GM12878 (cell line): ENCODE data around the gene RMND1. TPM values are rescaled to one million over a fixed set of nuclear protein-coding genes. Genes with fewer than 3 reads are reported as not detected.

Experiments
- ATAC-seq: fragments of 200-7000 bp; cut with Tn5 transposase; 3 replicates; pipeline ENCODE4 v1.9.1; 2020; ENCODE audit warnings: mild to moderate bottlenecking, moderate library complexity
- BruUV-seq: library from RNA; stranded (reverse); fragments of 400-500 nt; replicated peaks from 2 replicates; lab custom pipeline; 2021; lab: Mats Ljungman, UMichigan
- CTCF ChIA-PET: fragments of 300-600 bp; sonication (Branson Sonifier 250); formaldehyde crosslinking; extraction: SDS; loops from one replicate; lab custom pipeline; 2021; ENCODE audit warnings: inconsistent platforms; lab: Yijun Ruan, JAX
- POLR2A ChIA-PET: fragments of 350-600 bp; formaldehyde crosslinking; extraction: SDS; loops from one replicate; lab custom pipeline; 2021; ENCODE audit warnings: inconsistent platforms; lab: Charles Lee
- RAD21 ChIA-PET: fragments of 300-600 bp; sonication (Branson Sonifier 250); formaldehyde crosslinking; loops from one replicate; lab custom pipeline; 2023; ENCODE audit warnings: antibody characterized with exemption; ENCODE audit not compliant: unreplicated experiment; lab: Charles Lee
- SMC1A ChIA-PET: fragments of 300-600 bp; sonication (Branson Sonifier 250); formaldehyde crosslinking; loops from one replicate; lab custom pipeline; 2023; ENCODE audit not compliant: unreplicated experiment, uncharacterized antibody; lab: Charles Lee
- DNase-seq: peaks from one replicate; pipeline ENCODE4 v3.0.0-alpha.2; 2011; ENCODE audit warnings: low read depth, low spot score
- FAIRE-seq: peaks from 3 replicates; lab custom pipeline; 2011; peaks lifted over from hg19 to GRCh38; lab: Jason Lieb, UNC
- H2AFZ ChIP-seq: 2 replicates; pipeline ENCODE4 v1.6.0; 2011; ENCODE audit warnings: low read depth, low read length, control low read depth; ENCODE audit not compliant: control insufficient read depth
- H3K27ac ChIP-seq: 2 replicates; pipeline ENCODE4 v1.5.1; 2011; ENCODE audit warnings: control low read depth; ENCODE audit not compliant: control insufficient read depth, insufficient read depth
- H3K27me3 ChIP-seq, 2 experiments: replicated peaks in 1 of 2; 2 replicates each; pipeline versions ENCODE4 v1.6.0 to v1.6.1; 2011; ENCODE audit warnings: low read length in 1 of 2; ENCODE audit not compliant: control insufficient read depth in 2 of 2, insufficient read depth in 2 of 2
- H3K36me3 ChIP-seq, 2 experiments: 2 replicates each; pipeline ENCODE4 v1.5.1; 2011; ENCODE audit warnings: low read length in 1 of 2; ENCODE audit not compliant: control insufficient read depth in 2 of 2, insufficient read depth in 2 of 2
- H3K4me1 ChIP-seq: 2 replicates; pipeline ENCODE4 v1.6.1; 2011; ENCODE audit warnings: mild to moderate bottlenecking, low read length, moderate library complexity, mixed read lengths; ENCODE audit not compliant: control insufficient read depth, insufficient read depth
- H3K4me2 ChIP-seq: 2 replicates; pipeline ENCODE4 v1.6.0; 2011; ENCODE audit warnings: control low read depth; ENCODE audit not compliant: control insufficient read depth, insufficient read depth
- H3K4me3 ChIP-seq: fragments of 200-600 bp; sonication (generic); 2 replicates; pipeline ENCODE4 v1.5.1; 2016
- H3K79me2 ChIP-seq: 2 replicates; pipeline ENCODE4 v1.6.0; 2011; ENCODE audit warnings: low read length; ENCODE audit not compliant: control insufficient read depth, insufficient read depth
- H3K9ac ChIP-seq: 2 replicates; pipeline ENCODE4 v1.8.0; 2011; ENCODE audit warnings: low read length, control low read depth, mixed read lengths; ENCODE audit not compliant: control insufficient read depth, insufficient read depth
- H3K9me3 ChIP-seq: replicated peaks from 3 replicates; pipeline ENCODE4 v1.5.1; 2011; ENCODE audit warnings: mild to moderate bottlenecking, low read length; ENCODE audit not compliant: control insufficient read depth, insufficient read depth
- H4K20me1 ChIP-seq: 2 replicates; pipeline ENCODE4 v1.6.0; 2011; ENCODE audit not compliant: control insufficient read depth, insufficient read depth
- BACH1 ChIP-seq: fragments of 450-650 bp; IDR thresholded peaks from 2 replicates; pipeline ENCODE4 v1.6.1; 2017; ENCODE audit warnings: mild to moderate bottlenecking, borderline replicate concordance
- BHLHE40 ChIP-seq, 2 experiments: fragments of 450-650 bp in 1 of 2; IDR thresholded peaks; 2 replicates each; pipeline ENCODE4 v1.6.1; 2011 to 2017; ENCODE audit warnings: low read depth in 2 of 2, borderline replicate concordance in 1 of 2, improper control_type of control experiment in 1 of 2, low read length in 1 of 2, mild to moderate bottlenecking in 1 of 2
- CBX3 ChIP-seq: fragments of 200-600 bp; sonication (generic); IDR thresholded peaks from 2 replicates; pipeline ENCODE4 v1.6.1; 2016; ENCODE audit warnings: low read depth, borderline replicate concordance
- CREM ChIP-seq: IDR thresholded peaks from 2 replicates; pipeline ENCODE4 v1.6.1; 2014; ENCODE audit warnings: antibody characterized with exemption, low read depth
- HDAC6 ChIP-seq: fragments of 200-600 bp; sonication (generic); IDR thresholded peaks from one replicate; pipeline ENCODE4 v1.8.0; 2017; ENCODE audit warnings: antibody characterized with exemption; ENCODE audit not compliant: unreplicated experiment
- KAT2A ChIP-seq: conservative IDR thresholded peaks from 2 replicates; pipeline ENCODE4 v1.6.1; 2011; ENCODE audit warnings: low read depth, low read length; ENCODE audit not compliant: control insufficient read depth
- SMAD1 ChIP-seq: fragments of 450-650 bp; IDR thresholded peaks from 2 replicates; pipeline ENCODE4 v1.6.1; 2018; ENCODE audit warnings: mild to moderate bottlenecking, low read depth; ENCODE audit not compliant: partially characterized antibody
- SP1 ChIP-seq: IDR thresholded peaks from one replicate; pipeline ENCODE4 v1.6.1; 2011; ENCODE audit warnings: low read depth, low read length
- STAT1 ChIP-seq: fragments of 450-650 bp; conservative IDR thresholded peaks from 2 replicates; pipeline ENCODE4 v1.6.1; 2014; ENCODE audit warnings: antibody characterized with exemption, mild to moderate bottlenecking
- TCF3 ChIP-seq: IDR thresholded peaks from 2 replicates; pipeline ENCODE4 v1.6.1; 2012; ENCODE audit warnings: low read depth, mild to moderate bottlenecking, low read length, borderline replicate concordance; ENCODE audit not compliant: insufficient read depth
- ZNF24 ChIP-seq: fragments of 450-650 bp; IDR thresholded peaks from 2 replicates; pipeline ENCODE4 v1.6.1; 2017; ENCODE audit warnings: antibody characterized with exemption, mild to moderate bottlenecking
- ZNF274 ChIP-seq: IDR thresholded peaks from one replicate; pipeline ENCODE4 v1.8.0; 2011; ENCODE audit not compliant: insufficient read length, insufficient read depth
- ZNF384 ChIP-seq: IDR thresholded peaks from 2 replicates; pipeline ENCODE4 v1.6.1; 2012; ENCODE audit warnings: low read depth, mild to moderate bottlenecking, low read length, improper control_type of control experiment, borderline replicate concordance
- ZNF622 ChIP-seq: fragments of 450-650 bp; IDR thresholded peaks from 2 replicates; pipeline ENCODE4 v1.6.1; 2017; ENCODE audit warnings: mild to moderate bottlenecking, inconsistent platforms
- WGBS: methylation state at CpG from one replicate; pipeline ENCODE4 v1.1.6; 2016; ENCODE audit warnings: low lambda C conversion rate; ENCODE audit not compliant: insufficient replicate concordance, insufficient coverage; ENCODE audit errors: missing lambda C conversion rate; 5-methylcytosine and 5-hydroxymethylcytosine counted together
- in situ Hi-C: fragments of 300-500 bp; cut with MboI; formaldehyde crosslinking; loops from 9 replicates; pipeline ENCODE4 v1.14.3; 2018; ENCODE audit warnings: mixed read lengths
- intact Hi-C: fragments of 100-400 bp; cut with micrococcal nuclease; formaldehyde crosslinking; loops from one replicate; pipeline ENCODE4 v1.14.2; 2022; ENCODE audit not compliant: unreplicated experiment
- polyA plus RNA-seq, 11 experiments: library from polyadenylated mRNA; depleted of rRNA in 4 of 11; unstranded in 6 of 11; stranded (reverse) in 5 of 11; fragments of >200 nt; fragmentation: Nextera tagmentation in 4 of 11; fragmentation: Illumina TruSeq in 1 of 11; extraction: Ambion mirVana in 4 of 11; extraction: Trizol in 1 of 11; gene quantifications; 1 replicate in 1 of 11; 2 replicates in 10 of 11; pipeline versions ENCODE4 v1.2.1 to v1.2.3, GENCODE V29; 2011 to 2016; ENCODE audit warnings: inconsistent platforms in 2 of 11, missing spikeins in 2 of 11, low read depth in 1 of 11
- total RNA-seq, 4 experiments: library from RNA; depleted of rRNA in 3 of 4; stranded (reverse); fragments of >200 nt in 3 of 4; fragmentation: Illumina TruSeq in 1 of 4; extraction: Trizol in 1 of 4; gene quantifications; 2 replicates each; pipeline versions ENCODE4 v1.2.1 to v1.2.3, GENCODE V29; 2013 to 2021
- TF ChIP-seq, protein P1 (sequence below), 3 experiments: IDR thresholded peaks in 2 of 3; conservative IDR thresholded peaks in 1 of 3; 2 replicates each; pipeline ENCODE4 v1.5.1; 2011; ENCODE audit warnings: low read depth in 3 of 3, low read length in 3 of 3, mild to moderate bottlenecking in 3 of 3, control low read depth in 2 of 3, moderate library complexity in 2 of 3, inconsistent platforms in 1 of 3, mixed read lengths in 1 of 3; ENCODE audit not compliant: control insufficient read depth in 2 of 3, insufficient read depth in 1 of 3; ENCODE audit errors: extremely low read depth in 1 of 3
- TF ChIP-seq, protein P2 (sequence below): fragments of 450-650 bp; IDR thresholded peaks from 2 replicates; pipeline ENCODE4 v1.6.1; 2017; ENCODE audit warnings: borderline replicate concordance
- TF ChIP-seq, protein P3 (sequence below): IDR thresholded peaks from 2 replicates; pipeline ENCODE4 v1.6.1; 2011; ENCODE audit warnings: low read depth, low read length, improper control_type of control experiment, borderline replicate concordance
- TF ChIP-seq, protein P4 (sequence below): IDR thresholded peaks from 2 replicates; pipeline ENCODE4 v1.6.1; 2012; ENCODE audit warnings: low read depth, low read length, improper control_type of control experiment

RMND1 gene
- total and polyA plus RNA-seq, 10 of the 15 experiments (the other 5 are each of a cell fraction or from before 2014, with no cell fraction given): 15.9 to 34.5 (median 21.4) TPM

DNA sequence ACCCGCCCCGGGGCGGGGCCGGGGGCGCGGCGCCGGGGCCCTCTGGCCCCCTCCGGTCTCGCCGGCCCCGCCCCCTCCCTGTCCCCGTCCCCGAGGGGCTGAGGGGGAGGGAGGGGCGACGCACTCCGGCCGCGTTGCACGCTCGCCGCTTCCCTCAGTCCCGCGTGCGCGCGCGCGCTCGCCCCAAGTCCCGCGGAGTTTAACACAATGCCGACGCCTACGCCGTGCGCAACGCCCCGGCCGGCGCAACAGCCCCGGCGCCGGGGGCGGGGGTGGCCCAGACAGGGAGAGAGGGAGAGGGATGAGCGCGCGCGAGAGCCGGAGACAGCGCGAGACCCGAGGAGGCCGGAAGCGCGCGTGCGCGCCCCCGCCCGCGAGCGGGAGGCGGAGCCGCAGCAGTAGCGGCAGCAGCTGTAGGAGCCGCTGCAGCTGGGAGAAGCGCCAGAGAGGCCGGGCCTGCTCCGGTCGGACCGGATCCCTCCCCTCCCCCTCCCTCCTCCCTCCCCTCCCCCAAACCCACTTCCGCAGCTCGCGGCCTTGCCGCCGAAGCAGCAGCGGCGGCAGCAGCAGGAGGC, 61.6 kb downstream of the RMND1 start:
- ChIA-PET POLR2A (interaction anchor here (0.5 to 2.4 kb wide), 10 partner anchors 12 to 358 kb away, joined by 3 to 23 read pairs (median 4); partner anchors contain the start of gene RMND1), SMC1A (interaction anchor here (1.1 to 2.1 kb wide), 3 partner anchors 10 to 61 kb away, joined by 3 to 9 read pairs (median 6); partner anchors contain the start of gene RMND1), CTCF (interaction anchor here (0.9 to 1.6 kb wide), 3 partner anchors 9 to 47 kb away, joined by 3 to 5 read pairs (median 3); no protein-coding TSS in a partner anchor), RAD21 (interaction anchor here (1.4 to 2.6 kb wide), 4 partner anchors 51 to 66 kb away, joined by 4 to 11 read pairs (median 8); partner anchors contain the start of gene RMND1)
- H3K27ac ChIP-seq: peak overlapping the region; percentile 95
- peaks cover 29% of the 10 kb centered on the region for H3K4me1 ChIP-seq
- 0 out of 2 replicates have a peak, but pooled peaks cover 6% of the 10 kb centered on the region for H4K20me1 ChIP-seq
- no TSS peak for BruUV-seq
- no peak for FAIRE-seq
- peak overlapping the region; percentile 96; the same call in 1 of the 2 replicates for H3K9ac ChIP-seq
- H3K4me2 ChIP-seq: no peak overlapping the region
- peak overlapping the region; percentile 82; the same call in 1 of the 2 replicates for H3K4me3 ChIP-seq
- H3K27me3 ChIP-seq: no peaks in the 10 kb centered on the region
- WGBS: 1% methylated on average over 24 of the region's 79 CpGs
- peak; percentile 94 for DNase-seq
- peaks cover 0 to 4% of the 10 kb centered on the region in 2 experiments; a peak in 1 of 4 replicates for H3K36me3 ChIP-seq
- H2AFZ ChIP-seq: no peak overlapping the region
- no peaks in the 10 kb centered on the region for H3K9me3 ChIP-seq
- ATAC-seq: peak; percentile 87
- intact Hi-C loops: loop anchor here (1.0 to 5.0 kb wide), 3 partner anchors 62 to 1592 kb away; partner anchors contain the start of genes FBXO5 and RMND1
- peaks cover 87% of the 10 kb centered on the region for H3K79me2 ChIP-seq
- in situ Hi-C loops: no loop called here
- TF ChIP-seq ZNF24 (no peak), TCF3 (peak; percentile 85), CREM (no peak; the same call in 1 of the 2 replicates), CBX3 (no peak), KAT2A (no peak), BHLHE40 (IDR thresholded peaks at IDR 0.05; ENCODE audit: borderline replicate concordance in 1 of 2, low read depth in 2 of 2, low read length in 1 of 2) (peak; percentile 79 to 83), BACH1 (no peak; the same call in none of the 2 replicates), HDAC6 (no peak), ZNF622 (no peak), SP1 (peak; percentile 13), SMAD1 (no peak), ZNF384 (no peak), ZNF274 (no peak), STAT1 (no peak)
- TF ChIP-seq, protein P1, sequence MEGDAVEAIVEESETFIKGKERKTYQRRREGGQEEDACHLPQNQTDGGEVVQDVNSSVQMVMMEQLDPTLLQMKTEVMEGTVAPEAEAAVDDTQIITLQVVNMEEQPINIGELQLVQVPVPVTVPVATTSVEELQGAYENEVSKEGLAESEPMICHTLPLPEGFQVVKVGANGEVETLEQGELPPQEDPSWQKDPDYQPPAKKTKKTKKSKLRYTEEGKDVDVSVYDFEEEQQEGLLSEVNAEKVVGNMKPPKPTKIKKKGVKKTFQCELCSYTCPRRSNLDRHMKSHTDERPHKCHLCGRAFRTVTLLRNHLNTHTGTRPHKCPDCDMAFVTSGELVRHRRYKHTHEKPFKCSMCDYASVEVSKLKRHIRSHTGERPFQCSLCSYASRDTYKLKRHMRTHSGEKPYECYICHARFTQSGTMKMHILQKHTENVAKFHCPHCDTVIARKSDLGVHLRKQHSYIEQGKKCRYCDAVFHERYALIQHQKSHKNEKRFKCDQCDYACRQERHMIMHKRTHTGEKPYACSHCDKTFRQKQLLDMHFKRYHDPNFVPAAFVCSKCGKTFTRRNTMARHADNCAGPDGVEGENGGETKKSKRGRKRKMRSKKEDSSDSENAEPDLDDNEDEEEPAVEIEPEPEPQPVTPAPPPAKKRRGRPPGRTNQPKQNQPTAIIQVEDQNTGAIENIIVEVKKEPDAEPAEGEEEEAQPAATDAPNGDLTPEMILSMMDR (IDR thresholded peaks at IDR 0.05 in 2 of 3, conservative IDR thresholded peaks at IDR 0.05 in 1 of 3; ENCODE audit: control insufficient read depth in 2 of 3, extremely low read depth in 1 of 3, insufficient read depth in 1 of 3, low read depth in 3 of 3, low read length in 3 of 3): no peak
- TF ChIP-seq, protein P2, sequence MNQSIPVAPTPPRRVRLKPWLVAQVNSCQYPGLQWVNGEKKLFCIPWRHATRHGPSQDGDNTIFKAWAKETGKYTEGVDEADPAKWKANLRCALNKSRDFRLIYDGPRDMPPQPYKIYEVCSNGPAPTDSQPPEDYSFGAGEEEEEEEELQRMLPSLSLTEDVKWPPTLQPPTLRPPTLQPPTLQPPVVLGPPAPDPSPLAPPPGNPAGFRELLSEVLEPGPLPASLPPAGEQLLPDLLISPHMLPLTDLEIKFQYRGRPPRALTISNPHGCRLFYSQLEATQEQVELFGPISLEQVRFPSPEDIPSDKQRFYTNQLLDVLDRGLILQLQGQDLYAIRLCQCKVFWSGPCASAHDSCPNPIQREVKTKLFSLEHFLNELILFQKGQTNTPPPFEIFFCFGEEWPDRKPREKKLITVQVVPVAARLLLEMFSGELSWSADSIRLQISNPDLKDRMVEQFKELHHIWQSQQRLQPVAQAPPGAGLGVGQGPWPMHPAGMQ: peak; percentile 58; the same call in 1 of the 2 replicates
- TF ChIP-seq, protein P3, sequence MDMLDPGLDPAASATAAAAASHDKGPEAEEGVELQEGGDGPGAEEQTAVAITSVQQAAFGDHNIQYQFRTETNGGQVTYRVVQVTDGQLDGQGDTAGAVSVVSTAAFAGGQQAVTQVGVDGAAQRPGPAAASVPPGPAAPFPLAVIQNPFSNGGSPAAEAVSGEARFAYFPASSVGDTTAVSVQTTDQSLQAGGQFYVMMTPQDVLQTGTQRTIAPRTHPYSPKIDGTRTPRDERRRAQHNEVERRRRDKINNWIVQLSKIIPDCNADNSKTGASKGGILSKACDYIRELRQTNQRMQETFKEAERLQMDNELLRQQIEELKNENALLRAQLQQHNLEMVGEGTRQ: no peak
- TF ChIP-seq, protein P4, sequence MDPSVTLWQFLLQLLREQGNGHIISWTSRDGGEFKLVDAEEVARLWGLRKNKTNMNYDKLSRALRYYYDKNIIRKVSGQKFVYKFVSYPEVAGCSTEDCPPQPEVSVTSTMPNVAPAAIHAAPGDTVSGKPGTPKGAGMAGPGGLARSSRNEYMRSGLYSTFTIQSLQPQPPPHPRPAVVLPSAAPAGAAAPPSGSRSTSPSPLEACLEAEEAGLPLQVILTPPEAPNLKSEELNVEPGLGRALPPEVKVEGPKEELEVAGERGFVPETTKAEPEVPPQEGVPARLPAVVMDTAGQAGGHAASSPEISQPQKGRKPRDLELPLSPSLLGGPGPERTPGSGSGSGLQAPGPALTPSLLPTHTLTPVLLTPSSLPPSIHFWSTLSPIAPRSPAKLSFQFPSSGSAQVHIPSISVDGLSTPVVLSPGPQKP: peak; percentile 65
